ENCODE measurements around the gene OR51S1.
"Not testable (repeated sequence)": the region's sequence is repeated elsewhere in the genome, so short reads cannot be mapped to it uniquely, and the experiment has no call there.

Gene OR51S1

GRCh38 chr11:4848908-4849532 is at the start of gene OR51S1:
Gene OR51S1, minus strand, starts transcription at chr11:4849208. Its CDS starts 0 bp downstream, at chr11:4849208.
- FAIRE-seq, result no peak
- DNase-seq (ENCODE audit: insufficient read length, low spot score), result no peak

GRCh38 chr11:4891996-4892640 is 43.1 kb upstream of the OR51S1 start:
- no peak for FAIRE-seq

GRCh38 chr11:4890279-4890678 is 41.3 kb upstream of the OR51S1 start:
- DNase-seq (ENCODE audit: insufficient read length, low spot score) (no peak), FAIRE-seq (no peak)

More at GRCh38 chr11:4891996-4892640, 43.1 kb upstream of the OR51S1 start:
- no peak for DNase-seq (ENCODE audit: insufficient read length, low spot score)

- DNase-seq (ENCODE audit: insufficient read length, low spot score) (no peak), FAIRE-seq (no peak)
These were observed 38.6 kb upstream of the OR51S1 start for GRCh38 chr11:4887591-4887990.

GRCh38 chr11:4886186-4886585 is 37.2 kb upstream of the OR51S1 start:
- FAIRE-seq, result no peak
- no peak for DNase-seq (ENCODE audit: insufficient read length, low spot score)

- DNase-seq (ENCODE audit: insufficient read length, low spot score) (no peak), FAIRE-seq (no peak)
These were observed 35.4 kb upstream of the OR51S1 start for GRCh38 chr11:4884361-4884760.

GRCh38 chr11:4882543-4882942 is 33.5 kb upstream of the OR51S1 start:
- no peak for FAIRE-seq
- DNase-seq (ENCODE audit: insufficient read length, low spot score), result no peak

GRCh38 chr11:4881860-4882500 is 33.0 kb upstream of the OR51S1 start, which contains the start of gene OR51T1:
Gene OR51T1, plus strand, starts transcription at chr11:4881900. Its CDS starts 0 bp downstream, at chr11:4881900.
- no peak for DNase-seq (ENCODE audit: insufficient read length, low spot score)
- FAIRE-seq, result no peak

GRCh38 chr11:4881188-4881587 is 32.2 kb upstream of the OR51S1 start:
- DNase-seq (ENCODE audit: insufficient read length, low spot score) (no peak), FAIRE-seq (no peak)

GRCh38 chr11:4865855-4866254 is 16.8 kb upstream of the OR51S1 start:
- DNase-seq (ENCODE audit: insufficient read length, low spot score) (no peak), FAIRE-seq (no peak)

- DNase-seq (ENCODE audit: insufficient read length, low spot score) (no peak), FAIRE-seq (no peak)
These were observed 14.9 kb upstream of the OR51S1 start for GRCh38 chr11:4863876-4864275.

- FAIRE-seq (no peak), DNase-seq (ENCODE audit: insufficient read length, low spot score) (no peak)
These were observed 13.6 kb upstream of the OR51S1 start for GRCh38 chr11:4862447-4863236.

- not testable (repeated sequence) for DNase-seq (ENCODE audit: insufficient read length, low spot score); FAIRE-seq
These were observed 5.3 kb upstream of the OR51S1 start for GRCh38 chr11:4854286-4854685.

- no peak for DNase-seq (ENCODE audit: insufficient read length, low spot score)
- no peak for FAIRE-seq
These were observed 2.0 kb upstream of the OR51S1 start for GRCh38 chr11:4851033-4851432.

- no peak for DNase-seq (ENCODE audit: insufficient read length, low spot score)
- no peak for FAIRE-seq
These were observed 9.0 kb downstream of the OR51S1 start for GRCh38 chr11:4839851-4840549.

GRCh38 chr11:4830909-4831308 is 18.1 kb downstream of the OR51S1 start:
- DNase-seq (ENCODE audit: insufficient read length, low spot score), result no peak
- no peak for FAIRE-seq

- FAIRE-seq, result no peak
These were observed 18.7 kb downstream of the OR51S1 start for GRCh38 chr11:4830346-4830745.

GRCh38 chr11:4826425-4826824 is 22.6 kb downstream of the OR51S1 start:
- no peak for DNase-seq (ENCODE audit: insufficient read length, low spot score)
- FAIRE-seq, result no peak

More at GRCh38 chr11:4830346-4830745, 18.7 kb downstream of the OR51S1 start:
- no peak for DNase-seq (ENCODE audit: insufficient read length, low spot score)

GRCh38 chr11:4825132-4825531 is 23.9 kb downstream of the OR51S1 start:
- DNase-seq (ENCODE audit: insufficient read length, low spot score), result no peak
- no peak for FAIRE-seq

- no peak for DNase-seq (ENCODE audit: insufficient read length, low spot score)
- no peak for FAIRE-seq
These were observed 28.0 kb downstream of the OR51S1 start, which contains the start of gene OR51F2 for GRCh38 chr11:4821021-4821420. Gene OR51F2, plus strand, starts transcription at chr11:4821321. Its CDS starts 101 bp downstream, at chr11:4821422.

Measured in HTR-8/SVneo (cell line).